GM19238 (cell line): ENCODE data around the gene KITLG.
"Not testable (repeated sequence)": the region's sequence is repeated elsewhere in the genome, so short reads cannot be mapped to it uniquely, and the experiment has no call there.

ENCODE experiments used
- DNase-seq: peaks from one replicate; pipeline ENCODE4 v3.0.0; 2011; ENCODE audit warnings: low spot score; ENCODE audit not compliant: insufficient read length

Gene KITLG

DNA sequence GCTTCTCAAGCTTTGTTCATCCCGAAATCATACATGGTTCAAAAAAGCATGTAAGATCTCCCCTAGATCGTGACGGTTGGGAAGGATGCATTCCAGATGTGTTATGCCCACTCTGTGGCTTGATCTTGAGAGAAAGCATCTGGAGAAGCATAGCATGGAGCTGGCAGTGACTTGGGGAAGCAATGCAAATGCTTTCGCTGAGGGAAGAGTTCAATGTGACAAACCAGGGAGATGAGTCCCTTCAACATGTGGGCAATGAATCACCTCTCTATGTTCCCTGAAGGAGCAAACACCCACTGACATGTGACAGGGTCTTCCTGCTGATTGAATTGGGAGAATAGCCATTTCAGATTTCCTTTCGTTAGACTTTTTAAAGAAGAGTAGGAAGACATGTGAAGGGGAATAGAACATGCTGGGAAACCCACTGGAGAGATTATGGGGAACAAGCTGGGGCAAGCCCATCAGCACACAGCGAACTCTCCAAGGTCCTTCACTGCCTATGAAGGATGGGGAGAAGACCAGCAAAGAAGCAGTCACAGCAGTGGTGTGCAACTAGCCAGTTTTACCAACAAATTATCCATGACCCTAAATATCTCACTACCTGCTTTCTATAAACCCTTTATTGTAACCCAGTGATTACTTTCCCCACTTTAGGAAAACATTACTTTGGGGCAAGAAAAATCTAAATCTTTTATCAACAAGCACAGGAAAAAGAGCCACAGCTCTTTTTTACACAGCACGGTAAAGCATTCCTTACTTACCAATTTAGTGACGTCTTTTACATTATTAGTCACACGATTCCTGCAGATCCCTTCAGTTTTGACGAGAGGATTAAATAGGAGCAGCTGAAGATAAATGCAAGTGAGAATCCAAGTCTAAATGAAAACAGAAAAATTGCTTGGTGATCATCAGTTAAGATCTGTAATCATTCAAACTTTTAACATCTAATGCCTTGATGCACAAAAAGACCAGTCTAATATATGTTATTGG lies 35.0 kb downstream of the KITLG start:
- DNase-seq = no peak

DNA sequence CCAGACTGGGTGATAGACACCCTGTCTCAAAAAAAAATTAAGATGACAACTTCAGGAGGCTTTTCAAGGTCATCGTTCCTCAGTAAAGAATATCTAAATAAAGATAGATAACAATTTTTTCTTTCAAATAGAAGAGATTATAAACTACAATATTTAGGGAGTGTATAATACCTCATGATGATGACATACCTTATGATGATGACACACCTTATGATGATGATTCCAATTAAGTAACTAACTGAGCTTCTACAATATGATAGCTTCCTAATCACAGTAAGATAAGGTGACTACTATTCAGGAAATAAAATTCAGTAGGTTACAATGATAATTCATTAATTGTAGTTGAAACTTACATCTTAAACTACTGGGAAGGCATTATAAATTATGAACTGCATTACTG lies 40.4 kb downstream of the KITLG start:
- no peak for DNase-seq

DNA sequence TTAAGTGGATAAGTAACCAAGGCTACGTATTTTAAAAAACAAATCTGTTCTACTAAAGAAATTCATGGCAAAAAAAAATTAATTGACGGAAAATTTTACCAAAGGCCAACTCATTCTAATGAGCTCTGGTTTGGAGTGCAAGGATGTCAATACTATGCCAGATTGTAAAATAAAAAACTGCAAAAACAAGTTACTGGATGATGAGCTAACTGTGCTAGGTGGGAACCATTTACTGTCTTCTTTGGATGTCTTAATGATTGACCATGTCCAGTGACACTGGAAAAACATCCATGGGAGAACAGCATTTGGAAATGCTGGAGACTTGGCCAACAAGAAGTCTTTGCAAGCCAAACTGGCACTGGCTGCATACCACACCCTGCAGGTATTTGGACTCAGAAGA lies 41.6 kb downstream of the KITLG start:
- no peak for DNase-seq

DNA sequence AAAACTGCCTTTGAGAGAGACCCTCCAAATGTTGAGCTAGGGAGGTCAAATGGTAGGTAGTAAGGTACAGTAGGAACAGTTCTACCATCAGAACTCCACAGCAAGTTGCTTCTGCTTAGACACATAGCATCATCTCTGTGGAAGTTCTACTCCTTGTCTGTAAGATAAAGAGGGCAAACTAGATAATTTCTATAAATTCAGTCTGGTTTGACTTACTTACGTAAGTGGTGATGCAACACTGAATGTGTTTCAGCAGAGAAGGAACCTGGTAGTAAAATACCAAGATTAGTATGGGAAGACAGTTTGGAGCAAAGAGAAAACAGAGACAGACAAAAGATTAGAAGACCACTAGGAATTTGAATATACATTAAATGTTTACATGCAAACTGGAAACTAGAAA lies 42.0 kb downstream of the KITLG start:
- DNase-seq = no peak

DNA sequence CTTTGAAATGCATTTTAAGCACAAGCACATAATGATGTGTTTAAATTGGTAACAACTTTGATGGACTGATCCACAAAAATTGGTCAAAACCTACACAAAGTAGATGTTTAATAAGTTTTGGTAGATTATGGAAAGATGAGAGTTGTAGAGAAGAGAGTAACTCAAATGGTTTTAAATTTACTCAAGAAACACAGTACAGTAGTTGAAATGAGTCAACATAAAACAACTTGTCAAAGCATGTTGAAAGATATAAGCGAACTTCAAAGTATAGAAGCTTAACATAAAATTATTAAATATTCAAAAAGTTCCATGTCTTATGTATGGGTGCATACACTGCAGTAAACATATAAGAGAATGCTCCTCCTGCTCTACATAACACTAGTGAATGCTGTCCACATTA lies 49.4 kb downstream of the KITLG start:
- no peak for DNase-seq

DNA sequence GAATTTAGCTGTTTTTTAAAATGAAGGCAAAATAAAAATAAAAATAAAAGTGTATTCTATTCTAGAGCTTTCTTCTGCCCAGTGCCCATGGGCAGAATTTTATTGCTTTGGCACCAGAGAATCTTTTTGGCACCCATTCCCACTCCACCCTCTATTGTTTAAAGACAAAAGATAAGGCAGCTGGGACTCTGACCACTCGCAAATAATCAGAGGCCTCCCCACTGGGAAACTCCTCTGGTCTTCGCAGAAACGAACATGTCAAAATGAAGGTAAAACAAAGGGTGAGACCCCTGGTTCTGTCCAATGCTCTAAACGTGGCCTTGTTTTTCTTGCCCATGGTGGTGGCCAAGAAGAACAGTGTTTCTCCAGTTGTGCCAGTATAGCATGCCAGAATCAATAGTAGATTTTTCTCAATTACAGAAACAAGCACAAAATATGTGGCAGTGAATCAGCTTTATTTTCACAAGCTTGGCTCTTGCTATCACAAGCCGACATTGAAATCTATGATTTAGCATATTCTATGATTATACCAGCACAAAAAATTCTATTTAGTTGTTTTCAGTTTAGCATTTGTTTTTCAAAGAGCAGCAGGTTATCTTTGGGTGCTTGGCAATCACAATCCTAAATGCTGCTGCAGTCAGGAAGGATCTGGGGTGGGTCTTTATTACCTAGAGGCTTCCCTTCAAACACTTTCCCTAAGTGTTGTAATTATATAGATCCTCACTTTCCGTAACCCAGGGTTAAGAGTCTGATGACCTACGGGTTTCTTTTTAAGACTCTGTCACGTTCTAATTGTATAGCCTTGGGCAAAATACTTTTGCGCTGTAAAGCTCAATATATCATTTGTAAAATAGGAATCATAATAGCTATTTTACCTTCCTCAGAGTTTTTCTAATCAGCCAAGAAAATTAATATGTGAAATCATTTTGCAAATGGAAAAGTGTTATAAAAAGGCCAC lies 50.5 kb downstream of the KITLG start:
- no peak for DNase-seq

DNA sequence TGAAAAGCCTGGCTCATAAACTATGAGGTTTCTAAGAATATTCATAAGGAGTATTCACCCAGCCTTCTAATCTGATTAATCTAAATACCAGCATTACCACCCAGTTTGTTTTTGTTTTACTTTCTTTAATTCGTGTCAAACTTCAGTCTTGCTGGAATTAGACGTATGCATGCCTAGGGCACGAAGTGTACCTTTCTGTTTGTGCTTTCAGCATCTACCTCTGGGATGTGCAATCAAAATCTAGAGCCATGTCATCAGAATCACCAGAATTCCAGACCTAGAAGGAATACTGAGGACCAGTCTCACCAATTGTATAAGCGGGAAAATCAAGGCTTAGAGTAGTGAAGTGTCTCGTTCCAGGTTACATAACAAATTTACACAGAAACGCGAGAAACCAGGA lies 57.3 kb downstream of the KITLG start:
- no peak for DNase-seq

DNA sequence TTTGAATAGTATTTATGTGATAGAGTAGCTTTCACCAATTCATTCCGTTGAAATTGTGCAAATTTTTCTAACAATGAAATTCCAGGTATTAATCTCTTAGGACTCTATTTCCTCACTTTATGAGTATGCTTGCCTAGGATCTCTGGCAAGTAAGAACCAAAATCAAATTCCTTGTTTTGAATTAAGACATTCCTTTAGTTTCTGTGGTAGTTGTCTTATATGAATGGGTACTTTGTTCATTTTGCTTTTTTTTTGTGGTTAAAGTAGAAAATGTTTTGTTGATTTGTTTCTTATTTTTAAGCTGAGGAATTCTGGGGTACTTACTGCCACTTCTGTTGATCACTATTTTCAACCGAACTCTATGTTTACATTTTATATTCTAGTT lies 59.8 kb downstream of the KITLG start:
- no peak for DNase-seq

DNA sequence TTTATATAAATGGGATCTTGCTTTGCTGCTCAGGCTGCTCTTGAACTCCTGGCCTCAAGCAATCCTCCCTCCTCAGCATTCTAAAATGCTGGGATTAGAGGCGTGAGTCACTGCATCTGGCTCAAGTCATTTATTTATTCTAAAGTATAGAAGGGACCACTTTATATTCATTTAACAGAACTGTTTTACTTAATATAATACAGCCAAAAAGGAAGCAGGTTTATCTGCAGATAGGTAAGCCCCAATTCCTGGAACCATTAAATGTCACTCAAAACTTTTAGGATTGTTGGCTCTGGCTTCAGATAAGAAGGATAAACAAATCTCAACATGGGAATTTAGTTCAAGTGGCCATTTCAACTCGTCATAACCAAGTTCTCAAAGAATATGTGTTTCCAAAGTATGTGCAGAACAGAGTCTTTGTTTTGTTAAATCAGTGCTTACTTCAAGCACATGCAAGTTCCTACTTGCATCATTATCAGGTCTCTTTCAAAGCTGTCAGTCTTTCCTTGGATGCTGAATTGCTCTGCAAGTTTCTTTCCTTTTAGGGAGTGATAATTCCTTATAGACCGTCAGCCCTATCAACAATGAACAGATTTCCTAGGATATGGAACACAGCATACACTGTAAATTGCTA lies 60.4 kb downstream of the KITLG start:
- no peak for DNase-seq

DNA sequence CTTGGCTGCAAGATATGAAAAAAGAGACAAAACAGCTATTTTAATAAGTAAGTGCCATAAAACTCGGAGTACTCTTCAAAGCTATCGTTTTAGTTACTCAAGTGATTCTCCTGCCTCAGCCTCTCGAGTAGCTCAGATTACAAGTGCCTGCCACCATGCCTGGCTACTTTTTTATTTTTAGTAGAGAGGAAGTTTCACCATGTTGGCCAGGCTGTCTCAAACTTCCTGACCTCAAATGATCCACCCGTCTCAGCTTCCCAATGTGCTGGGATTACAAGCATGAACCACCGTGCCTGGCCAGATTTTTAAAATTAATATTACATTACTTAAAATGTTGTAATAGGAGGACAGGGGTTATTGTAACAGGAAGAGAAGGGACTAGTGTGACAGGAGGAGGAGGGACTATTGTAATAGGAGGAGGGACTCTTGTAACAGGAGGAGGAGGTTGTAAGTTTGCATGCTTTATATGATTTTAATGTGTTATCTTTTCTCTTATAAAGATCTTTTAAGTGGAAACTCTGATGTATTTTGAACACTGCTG lies 61.3 kb downstream of the KITLG start:
- DNase-seq = no peak

DNA sequence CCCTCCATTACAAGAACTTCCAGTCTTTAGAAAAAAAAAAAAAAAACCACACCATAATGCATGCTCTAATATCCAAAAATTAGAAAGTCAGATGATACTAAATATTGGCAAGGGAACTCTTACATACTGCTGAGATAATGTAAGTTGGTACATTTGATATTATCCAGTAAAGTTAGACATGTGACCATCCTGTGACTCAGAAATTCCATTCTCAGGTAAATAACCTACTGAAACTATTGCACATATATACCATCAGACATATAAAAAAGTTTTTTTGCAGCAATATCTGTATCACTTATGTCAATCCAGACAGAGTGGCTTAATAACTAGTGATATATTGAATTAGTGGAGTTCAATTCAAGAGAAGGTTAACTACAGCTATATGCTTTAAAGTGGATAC lies 63.5 kb downstream of the KITLG start:
- no peak for DNase-seq

DNA sequence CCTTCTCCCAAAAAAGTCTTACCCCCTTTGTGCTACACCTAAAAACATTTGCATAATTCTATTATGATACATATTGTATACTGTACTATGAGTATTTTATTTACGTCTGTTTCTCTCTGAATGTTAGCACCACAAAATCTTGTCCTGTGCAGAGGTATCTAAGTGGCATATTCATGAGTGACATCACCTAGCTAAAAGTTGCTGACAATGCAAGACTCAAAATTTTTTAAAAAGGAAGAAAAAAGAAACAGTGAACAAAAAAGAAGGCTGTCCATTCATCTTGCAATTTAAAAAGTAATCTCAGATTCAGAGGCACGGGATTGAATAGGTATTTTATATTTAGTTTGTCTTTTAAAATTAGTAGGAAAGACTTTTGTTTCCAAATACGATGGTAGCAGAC lies 69.4 kb downstream of the KITLG start:
- no peak for DNase-seq

DNA sequence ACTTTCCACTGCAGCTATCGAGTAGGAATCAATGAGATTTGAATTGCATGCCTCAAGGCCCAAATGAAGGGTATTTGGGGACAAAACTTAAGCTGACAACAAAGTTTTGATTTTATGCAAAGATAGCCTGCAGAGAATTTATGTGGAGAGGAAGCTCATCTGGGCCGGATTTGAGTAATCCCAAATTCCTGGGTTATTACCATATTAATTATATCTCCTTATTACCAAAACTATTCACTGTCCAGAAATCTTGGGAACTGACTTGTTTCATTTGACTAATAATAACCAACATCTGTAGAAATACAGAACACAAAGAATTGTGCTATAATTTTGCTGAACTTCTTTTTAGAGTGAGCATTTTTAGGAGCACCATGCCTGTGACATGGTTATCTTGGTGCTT lies 70.4 kb downstream of the KITLG start:
- DNase-seq = no peak

DNA sequence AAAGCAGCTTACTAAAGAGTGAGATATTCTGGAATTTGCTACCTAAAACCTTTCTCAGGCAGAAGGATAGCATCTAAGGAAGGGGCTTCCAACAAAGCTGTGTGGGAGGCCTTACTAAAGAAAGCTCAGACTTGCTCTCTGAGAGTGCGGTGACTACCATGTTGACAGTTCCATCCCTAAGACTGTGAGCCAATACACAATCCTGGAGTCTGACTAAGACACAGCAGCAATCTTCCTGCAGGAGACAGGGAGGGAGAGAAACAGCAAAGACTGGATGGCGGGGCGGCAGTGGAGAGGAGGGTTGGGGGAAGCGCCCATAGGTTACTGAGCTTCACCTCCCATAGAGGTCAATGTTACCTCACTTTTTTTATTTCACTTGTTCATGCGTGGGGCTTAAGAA lies 70.9 kb downstream of the KITLG start:
- no peak for DNase-seq

DNA sequence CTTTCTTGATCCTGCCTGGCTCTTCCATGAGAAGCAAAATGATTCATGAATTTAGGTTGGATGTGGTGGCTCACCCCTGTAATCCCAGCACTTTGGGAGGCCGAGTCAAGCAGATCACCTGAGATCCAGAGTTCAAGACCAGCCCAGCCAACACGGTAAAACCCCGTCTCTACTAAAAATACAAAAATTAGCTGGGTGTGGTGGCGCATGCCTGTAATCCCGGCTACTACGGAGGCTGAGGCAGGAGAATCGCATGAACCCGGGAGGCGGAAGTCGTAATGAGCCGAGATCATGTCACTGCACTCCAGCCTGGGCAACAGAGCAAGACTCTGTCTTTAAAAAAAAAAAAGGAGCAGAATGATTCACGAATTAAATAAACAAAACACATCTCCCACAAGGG lies 72.4 kb downstream of the KITLG start:
- not testable (repeated sequence) for DNase-seq

DNA sequence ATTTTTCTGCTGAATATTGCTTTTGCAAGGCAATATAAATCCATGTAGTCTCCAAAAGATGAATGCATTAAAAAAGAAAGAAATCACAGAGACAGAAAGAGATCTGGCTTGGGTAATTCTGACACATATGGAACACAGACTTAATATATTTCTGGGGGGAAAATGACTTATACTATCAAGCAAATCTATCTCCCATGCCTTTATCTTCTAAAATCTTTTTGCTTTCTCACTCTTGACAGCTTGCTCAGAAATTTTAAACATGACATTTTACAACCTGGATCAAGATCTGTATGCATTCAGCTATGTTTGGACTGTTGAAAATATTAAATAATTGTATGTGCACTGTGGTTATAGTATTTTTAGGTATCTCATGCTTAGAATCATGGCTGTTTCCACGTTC lies 73.0 kb downstream of the KITLG start:
- DNase-seq = no peak

DNA sequence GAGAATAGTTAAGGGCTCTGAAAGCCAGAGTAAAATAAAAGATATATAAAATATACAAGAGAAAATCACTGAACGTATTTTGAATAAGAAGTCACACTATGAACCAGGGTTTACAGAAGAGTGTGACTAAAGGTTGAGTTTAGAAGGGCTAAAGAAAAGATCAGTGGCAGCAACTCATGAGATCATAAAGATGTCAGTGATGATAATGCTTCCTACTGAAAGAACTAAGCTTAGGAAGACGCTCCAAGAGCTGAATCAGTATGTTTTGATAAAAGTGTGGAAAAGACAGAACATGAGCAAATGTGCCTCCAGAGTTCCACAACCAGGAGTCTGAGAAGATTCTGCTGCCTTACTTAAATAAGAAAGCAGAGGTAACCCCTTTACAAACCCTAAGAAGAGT lies 74.6 kb downstream of the KITLG start:
- DNase-seq = no peak

DNA sequence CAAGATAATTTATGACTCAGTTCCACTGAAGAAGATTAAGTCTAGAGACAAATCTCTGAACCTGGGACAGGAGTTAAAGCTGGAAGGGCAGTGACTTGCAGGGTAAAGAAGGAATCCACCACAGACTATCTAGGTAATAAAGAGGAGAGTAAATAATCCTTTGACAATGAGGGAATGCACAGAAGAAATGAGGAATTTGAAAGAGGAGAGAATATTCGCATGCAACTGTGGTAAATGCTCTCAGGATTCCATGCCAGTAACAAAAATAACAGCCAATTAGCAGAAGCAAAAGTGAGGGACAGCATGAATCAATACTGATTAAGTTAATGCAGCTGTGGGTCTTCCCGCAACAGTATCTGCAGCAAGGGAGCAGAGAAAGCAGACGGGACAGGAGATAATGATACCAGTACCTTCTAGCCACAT lies 77.0 kb downstream of the KITLG start:
- DNase-seq = no peak

DNA sequence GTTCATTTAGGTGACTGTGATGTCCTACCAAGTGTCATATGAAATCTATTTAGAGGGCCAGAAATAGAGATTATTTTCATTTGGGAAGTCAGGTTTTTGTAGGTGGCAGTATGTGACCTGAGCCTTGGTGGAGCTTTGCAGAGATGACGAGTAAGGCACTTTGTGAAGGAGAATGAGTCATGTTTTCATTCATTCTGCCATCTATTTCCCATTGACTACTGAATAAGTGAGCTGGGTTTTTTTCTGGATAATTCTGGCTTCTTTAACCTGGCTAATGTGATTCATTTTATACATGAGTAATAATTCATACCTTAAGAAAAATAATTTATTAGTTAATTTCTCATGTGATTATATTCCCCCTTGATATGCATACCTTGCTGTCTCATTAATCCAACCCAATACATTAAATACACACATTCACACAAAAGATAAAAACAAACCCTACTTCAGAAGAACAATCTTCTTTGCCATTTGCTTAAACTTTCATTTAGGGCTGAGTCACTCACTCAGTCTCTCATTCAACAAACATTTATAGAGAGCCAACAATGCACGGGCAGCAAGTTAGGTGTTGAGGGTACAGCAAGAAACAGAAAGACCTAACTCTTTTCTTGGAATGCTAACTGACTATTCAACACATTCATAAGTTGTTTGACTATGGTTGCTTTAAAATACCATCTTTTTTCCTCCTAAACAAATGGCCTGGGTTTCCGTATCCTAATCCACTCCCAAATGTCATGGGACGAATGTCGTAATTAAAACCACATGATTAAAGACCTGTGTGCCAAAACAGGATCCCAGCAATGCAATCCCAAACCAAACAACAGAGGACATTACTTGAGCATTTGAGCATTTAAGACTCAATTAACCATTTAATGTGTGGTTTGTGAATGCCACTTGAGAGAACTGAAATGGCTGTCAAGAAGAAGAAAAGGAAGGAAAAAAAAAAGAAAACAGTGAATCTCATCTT lies 78.0 kb downstream of the KITLG start:
- DNase-seq = no peak

DNA sequence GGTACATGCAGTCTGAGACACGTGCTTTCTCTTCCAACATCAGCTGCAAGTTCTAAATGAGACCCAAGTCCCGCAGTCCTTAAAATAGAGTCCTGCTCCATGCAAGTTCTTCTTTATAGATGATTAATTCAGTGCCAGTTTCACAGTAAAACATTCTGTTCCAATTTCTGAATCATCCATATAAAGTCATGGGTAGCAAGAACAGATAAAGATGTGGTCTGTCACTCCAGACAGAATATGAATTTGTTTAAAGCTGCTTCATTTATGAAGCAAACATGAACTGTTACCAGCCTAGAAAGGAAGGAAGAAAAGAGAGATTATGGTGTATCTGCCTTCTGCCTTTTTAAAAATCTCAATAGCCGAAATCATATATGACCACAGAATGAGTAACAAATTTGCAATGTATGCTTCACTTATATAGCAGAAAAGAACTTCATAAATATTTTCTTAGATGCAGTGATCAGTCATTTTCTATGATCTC lies 83.3 kb downstream of the KITLG start:
- no peak for DNase-seq
